Sciatic nerve (tissue), 2 donors: ENCODE results near the gene NTHL1. TPM values are rescaled to one million over a fixed set of nuclear protein-coding genes. Genes with fewer than 3 reads are reported as not detected.
A peak's percentile ranks its signal among the peaks of the same experiment; 100 is the strongest.
"Not testable (repeated sequence)": the region's sequence is repeated elsewhere in the genome, so short reads cannot be mapped to it uniquely, and the experiment has no call there.

Source experiments
- ATAC-seq: fragments of 200-7000 bp; cut with Tn5 transposase; one replicate; pipeline ENCODE4 v1.9.1; 2020; ENCODE audit warnings: mild to moderate bottlenecking, moderate library complexity
- DNase-seq: peaks from one replicate; pipeline ENCODE4 v3.0.0-alpha.2; 2020; ENCODE audit warnings: low spot score
- intact Hi-C: fragments of 100-400 bp; cut with DNase I; formaldehyde crosslinking; loops from one replicate; pipeline ENCODE4 v1.14.2; 2022
- total RNA-seq: library from RNA; stranded (reverse); fragmentation: NEBNext Ultra II Directional; extraction: Animal tissue kit (Norgen Biotek cat#: 25700); gene quantifications from one replicate; pipeline ENCODE4 v1.2.1, GENCODE V29; 2021
- donor health status: DM: no; HTN: no; CAD: no.
- donor health status: DM: no; HTN: no; CAD: no.

The NTHL1 gene
- total RNA-seq, 1 donor from 2014 or later = 21.8 TPM

DNA sequence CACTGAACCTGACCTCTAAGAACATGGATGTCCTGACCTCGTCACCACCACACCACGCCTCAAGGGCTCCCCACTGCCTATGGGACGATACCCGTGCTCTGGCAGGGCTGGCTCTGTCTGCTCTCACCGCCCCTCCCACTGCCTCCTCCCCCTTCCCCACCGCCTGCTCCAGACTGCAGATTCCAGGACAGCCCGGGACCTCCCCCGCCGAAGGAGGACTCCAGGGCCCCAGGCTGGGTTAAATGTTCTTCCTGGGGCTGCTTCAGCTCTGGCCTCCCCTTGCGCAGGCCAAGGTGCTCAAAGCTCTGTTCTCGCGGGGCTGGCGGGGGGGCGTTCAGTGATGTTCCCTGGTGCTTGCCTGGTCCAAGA, 24.9 kb downstream of the NTHL1 start:
- DNase-seq (no peak), ATAC-seq (peak; percentile 28)
- intact Hi-C loops = no loop called here

DNA sequence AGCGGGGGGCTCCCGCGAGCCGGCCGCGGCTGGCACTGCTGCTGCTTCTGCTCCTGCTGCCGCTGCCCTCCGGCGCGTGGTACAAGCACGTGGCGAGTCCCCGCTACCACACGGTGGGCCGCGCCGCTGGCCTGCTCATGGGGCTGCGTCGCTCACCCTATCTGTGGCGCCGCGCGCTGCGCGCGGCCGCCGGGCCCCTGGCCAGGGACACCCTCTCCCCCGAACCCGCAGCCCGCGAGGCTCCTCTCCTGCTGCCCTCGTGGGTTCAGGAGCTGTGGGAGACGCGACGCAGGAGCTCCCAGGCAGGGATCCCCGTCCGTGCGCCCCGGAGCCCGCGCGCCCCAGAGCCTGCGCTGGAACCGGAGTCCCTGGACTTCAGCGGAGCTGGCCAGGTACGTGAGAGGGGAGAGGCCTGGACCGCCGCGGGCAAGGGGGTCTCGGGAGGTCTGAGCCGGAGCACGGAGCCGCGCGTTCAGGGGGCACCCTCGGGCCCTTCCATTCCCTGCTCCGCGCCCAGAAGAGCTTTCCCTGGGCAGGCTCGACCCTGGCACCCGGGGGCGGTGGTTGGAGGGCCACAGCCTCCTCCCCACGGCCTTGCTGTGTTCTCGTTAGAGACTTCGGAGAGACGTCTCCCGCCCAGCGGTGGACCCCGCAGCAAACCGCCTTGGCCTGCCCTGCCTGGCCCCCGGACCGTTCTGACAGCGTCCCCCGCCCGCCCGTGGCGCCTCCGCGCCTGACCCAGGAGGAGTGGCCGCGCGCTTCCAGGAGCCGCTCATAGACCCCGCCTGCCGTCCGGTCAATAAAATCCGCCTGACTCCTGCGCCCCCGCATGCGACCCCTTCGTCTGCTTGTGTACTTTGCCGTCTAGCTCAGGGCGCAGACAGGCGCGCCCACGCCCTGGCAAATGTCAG, 27.5 kb downstream of the NTHL1 start:
- no peak for DNase-seq
- intact Hi-C loops = loop anchor here (1.0 kb wide), 1 partner anchor 233 kb away; no protein-coding TSS in a partner anchor

DNA sequence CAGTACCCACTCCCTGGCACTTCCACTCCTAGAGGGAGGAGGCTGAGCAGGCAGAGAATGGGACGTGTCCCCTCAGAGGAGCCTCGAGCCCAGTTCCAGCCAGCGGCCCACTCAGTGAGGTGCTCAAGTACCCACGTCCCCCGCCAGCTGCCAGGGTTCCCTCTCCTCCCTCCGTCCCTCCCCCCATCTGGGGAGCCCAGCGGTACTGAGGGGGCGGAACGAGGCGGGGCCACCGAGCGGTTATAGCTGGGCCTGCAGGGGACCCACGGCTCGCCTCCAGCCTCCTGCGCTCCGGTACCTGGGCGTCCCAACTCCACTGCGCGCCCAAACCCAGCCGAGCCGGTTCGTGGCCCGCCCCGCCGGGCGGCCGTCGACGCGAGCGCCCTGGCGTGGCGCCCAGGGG, 28.1 kb downstream of the NTHL1 start, which contains the start of gene NPW:
TSS of gene NPW (plus strand) at position 268 of the 403 bp plus-strand sequence.
- no peak for DNase-seq
- intact Hi-C loops = no loop called here
- no peak for ATAC-seq

More for the DNA sequence above, 27.5 kb downstream of the NTHL1 start:
- ATAC-seq = no peak

DNA sequence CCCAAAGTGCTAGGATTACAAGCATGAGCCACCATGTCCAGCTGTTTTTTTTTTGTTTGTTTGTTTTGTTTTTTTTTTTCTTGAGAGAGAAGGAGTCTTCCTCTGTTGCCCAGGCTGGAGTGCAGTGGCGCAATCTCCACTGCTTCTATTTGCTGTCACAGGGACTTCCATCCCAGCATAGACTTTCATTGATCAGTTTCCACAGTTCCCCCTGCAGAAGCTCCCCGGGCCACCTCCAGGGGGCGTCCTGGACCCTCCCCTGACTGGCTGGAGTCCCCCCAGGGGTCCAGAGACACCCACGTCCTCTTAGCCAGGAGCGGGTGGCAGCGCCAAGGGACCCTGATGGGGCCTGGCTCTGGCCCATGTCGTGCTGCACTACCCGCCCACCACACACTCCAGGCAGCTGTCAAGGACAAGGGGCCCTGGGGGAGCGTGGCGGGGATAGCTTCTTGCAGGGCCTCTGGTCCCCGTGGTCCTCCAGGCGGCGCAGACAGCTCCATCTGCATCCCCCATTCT, 31.2 kb downstream of the NTHL1 start:
- DNase-seq (no peak), ATAC-seq (no peak)
- intact Hi-C loops = no loop called here

DNA sequence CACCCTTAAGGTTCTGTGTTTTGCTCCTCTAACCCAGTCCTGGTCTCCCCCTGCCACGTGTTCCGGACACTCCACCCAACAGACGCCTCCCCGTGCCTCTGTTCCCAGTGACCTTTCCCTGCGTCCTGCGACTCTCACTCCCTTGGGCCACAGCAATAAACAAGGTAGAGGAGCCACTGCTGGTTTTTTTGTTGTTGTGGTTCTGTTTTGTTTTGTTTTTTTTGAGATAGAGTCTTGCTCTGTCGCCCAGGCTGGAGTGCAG, 31.8 kb downstream of the NTHL1 start:
- ATAC-seq = no peak
- no peak for DNase-seq

DNA sequence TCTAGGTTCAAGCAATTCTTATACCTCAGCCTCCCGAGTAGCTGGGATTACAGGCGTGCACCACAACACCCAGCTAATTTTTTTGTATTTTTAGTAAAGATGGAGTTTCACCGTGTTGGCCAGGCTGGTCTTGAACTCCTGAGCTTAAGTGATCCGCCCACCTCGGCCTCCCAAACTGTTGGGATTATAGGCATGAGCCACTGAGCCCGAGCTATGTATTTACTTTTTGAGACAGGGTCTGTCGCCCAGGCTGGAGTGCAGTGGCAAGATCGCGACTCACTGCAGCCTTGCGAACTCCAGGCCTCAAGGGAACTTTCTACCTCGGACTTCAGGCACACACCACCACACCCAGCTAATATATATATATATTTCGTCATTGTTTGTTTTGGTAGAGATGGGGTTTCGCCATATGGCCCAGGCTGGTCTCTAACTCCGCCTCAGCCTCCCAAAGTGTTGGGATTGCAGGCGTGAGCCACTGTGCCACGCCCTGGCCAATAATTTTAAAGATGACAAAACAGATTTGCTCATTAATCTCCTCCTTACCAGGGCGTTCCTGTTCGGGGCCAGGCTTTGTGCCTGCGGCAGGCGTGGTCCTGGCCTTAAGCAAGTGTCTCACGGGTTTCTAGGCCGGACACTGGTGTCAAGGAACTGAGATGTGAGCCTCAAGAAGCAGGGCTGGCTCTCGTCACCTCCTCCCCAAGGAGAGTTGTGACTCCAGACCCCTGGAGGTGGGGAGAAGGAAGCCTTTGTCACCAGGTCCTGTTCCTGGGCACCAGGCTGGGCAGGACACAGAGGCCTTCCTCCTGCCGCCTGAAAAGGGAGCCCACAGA, 32.3 kb downstream of the NTHL1 start:
- ATAC-seq = no peak
- DNase-seq = no peak
- intact Hi-C loops = no loop called here

More for the DNA sequence above, 31.8 kb downstream of the NTHL1 start:
- intact Hi-C loops = no loop called here

DNA sequence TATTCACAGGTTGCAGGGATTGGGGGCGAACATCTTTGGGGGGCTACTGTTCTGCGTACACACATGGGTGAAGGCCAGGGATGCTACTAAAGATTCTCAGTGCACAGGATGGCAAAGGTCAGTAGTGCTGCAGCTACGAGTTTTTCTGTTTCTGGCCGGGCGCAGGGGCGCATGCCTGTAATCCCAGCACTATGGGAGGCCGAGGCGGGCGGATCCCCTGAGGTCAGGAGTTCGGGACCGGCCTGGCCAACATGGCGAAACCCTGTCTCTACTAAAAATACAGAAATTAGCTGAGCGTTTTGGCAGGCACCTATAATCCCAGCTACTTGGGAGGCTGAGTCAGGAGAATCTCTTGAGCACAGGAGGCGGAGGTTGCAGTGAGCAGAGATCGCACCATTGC, 34.1 kb downstream of the NTHL1 start:
- no peak for ATAC-seq
- no peak for DNase-seq
- intact Hi-C loops = no loop called here

DNA sequence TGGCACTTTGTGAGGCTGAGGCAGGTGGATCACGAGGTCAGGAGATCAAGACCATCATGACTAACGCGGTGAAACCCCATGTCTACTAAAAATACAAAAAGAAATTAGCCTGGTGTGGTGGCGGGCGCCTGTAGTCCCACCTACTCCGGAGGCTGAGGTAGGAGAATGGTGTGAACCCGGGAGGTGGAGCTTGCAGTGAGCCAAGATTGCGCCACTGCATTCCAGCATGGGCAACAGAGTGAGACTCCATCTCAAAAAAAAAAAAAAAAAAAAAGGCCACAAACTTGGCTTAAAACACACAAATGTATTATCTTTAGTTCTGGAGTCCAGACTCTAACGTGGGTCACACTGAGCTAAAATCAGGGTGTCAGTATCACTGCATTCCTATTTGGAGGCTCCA, 35.9 kb downstream of the NTHL1 start:
- intact Hi-C loops, ATAC-seq, DNase-seq: not testable (repeated sequence)

DNA sequence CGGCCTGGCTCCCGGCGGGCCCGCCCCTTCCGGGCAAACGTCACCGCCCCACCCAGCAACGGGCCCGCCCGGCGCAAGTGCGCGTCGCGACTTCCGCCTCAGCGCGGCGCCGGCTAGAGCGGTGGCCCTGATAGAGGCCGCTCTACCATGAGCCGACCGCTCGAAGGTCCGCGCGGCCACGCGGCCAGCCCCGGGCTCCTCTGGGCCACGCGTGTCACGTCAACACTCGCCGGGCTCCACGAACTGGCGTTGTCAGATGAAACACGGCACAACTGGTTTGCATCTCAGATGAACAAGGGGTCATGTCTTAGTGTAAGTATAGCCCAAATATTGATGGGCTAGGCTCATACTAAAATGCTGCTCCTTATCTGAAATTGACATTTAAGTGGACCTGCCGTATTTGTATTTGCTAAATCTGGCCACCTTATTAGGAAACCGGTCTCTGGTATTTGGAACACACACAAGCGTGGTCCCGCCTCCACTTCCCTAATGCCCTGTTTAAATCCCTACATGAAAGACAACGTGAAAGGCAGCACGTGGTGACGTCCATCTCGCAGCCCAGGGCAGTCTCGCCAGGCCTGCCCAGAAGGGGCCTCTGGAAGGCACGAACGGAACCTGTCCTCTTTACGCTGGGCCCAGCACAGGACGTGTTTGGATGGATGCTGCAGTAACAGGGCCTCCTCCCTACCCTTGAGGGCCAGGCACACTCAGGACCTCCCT, 37.7 kb downstream of the NTHL1 start, which contains the start of gene ZNF598:
TSS of gene ZNF598 (minus strand) at position 31 of the 720 bp plus-strand sequence.
- ATAC-seq (peak; percentile 95), DNase-seq (peak; percentile 89)
- intact Hi-C loops = loop anchor here (5.0 kb wide), 1 partner anchor 247 kb away; no protein-coding TSS in a partner anchor

DNA sequence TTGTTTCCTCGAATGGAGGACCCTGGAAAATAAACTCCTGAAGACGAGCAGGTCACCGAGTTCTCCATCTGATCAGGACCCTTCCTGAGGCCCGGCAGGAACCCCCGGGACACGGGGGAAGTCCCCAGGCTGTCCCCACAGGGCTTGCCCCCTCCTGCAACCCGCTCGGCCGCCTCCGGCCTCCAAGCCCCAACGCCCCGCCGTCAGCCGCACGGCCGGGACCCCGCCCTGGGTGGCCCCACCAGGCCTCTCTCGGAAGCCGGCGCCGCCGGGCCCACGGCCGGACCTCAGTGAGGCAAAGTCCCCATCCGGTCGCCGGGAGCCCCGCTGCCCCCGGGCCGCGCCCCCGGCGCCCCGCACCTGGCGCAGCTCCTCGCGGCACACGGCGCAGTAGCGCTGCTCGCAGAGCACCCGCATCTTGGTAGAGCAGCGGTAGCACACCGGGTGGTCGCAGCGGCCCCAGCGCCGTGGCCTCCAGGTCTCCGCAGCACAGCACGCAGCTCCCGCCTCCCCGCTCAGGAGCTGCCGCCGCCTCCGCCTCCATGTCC, 38.4 kb downstream of the NTHL1 start:
- intact Hi-C loops = loop anchor here (5.0 kb wide), 1 partner anchor 248 kb away; no protein-coding TSS in a partner anchor
- peak; percentile 68 for DNase-seq
- ATAC-seq = no peak

DNA sequence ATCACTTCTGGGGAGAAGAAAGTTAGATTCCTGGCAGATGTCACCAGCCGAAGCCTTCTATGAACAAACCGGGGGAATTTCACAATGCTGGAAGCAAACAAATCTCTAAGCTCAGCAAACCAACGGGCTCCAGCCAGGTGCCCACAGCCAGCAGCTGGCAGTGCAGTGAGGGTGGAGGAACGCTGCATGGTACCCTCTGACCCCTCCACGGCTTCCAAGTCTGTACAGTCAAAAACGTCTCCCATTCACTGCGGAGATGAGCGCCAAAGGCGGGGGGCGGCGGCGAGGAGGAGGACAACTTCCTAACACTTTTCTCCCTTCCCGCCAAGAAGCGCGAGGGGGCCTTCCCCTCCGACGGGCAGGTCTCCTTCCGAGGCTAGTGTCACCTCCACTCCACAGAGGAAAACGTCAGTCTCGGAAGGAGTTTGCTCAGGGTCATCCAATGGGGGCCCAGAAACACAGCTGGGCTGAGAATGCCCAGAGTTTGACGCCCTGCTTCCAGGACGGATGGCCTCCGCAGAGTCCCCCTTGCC, 38.9 kb downstream of the NTHL1 start:
- DNase-seq = peak; percentile 67
- intact Hi-C loops = loop anchor here (5.0 kb wide), 1 partner anchor 249 kb away; no protein-coding TSS in a partner anchor
- ATAC-seq = no peak

DNA sequence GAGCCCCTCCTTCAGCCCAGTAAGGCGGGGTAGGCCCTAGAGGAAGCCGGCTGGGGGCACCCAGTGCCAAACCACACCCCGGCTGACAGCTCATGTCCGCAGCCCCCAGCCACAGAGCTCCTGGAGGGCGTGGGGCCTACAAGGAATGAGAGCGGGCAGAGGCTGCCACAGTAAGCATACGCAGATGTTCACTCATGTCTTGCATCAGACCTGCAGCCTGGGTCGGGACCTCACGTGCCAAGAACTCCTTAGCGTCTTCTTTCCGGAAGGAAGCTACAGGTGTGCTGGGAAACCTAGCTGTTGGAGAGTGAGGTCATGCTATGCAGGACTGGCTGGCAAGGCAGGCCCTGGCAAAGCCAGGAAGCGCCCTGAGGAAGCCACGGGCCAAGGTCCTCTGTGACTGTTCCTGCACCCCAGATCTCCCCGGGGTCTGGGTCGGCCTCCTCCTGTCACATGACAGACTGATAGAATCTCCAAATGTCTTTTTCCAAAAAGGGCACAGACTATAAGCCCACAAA, 39.6 kb downstream of the NTHL1 start:
- peak; percentile 3 for ATAC-seq
- no peak for DNase-seq

DNA sequence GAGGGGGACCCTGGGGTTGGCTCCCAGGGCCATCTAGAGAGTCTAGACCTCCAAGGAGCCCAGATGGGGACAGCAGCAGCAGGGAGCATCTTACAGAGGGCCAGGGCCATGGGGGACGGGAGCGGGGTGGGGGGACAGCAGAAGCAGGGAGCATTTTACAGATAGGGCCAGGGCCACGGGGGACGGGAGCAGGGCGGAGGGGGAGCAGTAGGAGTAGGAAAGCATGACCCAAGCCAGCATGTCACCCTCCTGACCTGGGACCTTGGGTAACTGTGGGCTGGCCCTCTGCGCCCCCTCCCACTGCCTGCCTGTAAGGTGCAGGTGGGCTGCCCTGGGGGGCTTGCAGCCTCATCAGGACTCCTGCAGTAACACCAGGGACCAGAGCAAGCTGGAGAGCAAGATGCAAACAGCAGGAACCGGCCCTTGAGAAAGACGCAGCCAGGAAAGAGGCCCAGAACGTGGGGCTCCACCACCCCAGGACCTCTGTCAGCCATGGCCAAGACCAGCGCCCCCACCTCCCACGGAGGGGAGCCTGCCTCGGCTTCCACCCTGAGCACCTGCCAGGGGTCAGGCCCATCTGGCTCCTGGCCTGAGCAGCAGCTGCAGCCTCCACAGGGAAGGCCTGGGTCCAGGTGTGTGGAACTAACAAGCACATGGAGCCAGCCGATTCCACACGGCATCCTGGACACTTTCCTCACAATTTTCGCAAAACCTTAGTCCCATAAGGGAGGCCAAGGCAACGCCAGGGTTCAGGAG, 40.4 kb downstream of the NTHL1 start:
- intact Hi-C loops = loop anchor here (5.0 kb wide), 1 partner anchor 250 kb away; no protein-coding TSS in a partner anchor
- no peak for DNase-seq
- no peak for ATAC-seq

More for the DNA sequence above, 39.6 kb downstream of the NTHL1 start:
- intact Hi-C loops = loop anchor here (5.0 kb wide), 1 partner anchor 249 kb away; no protein-coding TSS in a partner anchor

DNA sequence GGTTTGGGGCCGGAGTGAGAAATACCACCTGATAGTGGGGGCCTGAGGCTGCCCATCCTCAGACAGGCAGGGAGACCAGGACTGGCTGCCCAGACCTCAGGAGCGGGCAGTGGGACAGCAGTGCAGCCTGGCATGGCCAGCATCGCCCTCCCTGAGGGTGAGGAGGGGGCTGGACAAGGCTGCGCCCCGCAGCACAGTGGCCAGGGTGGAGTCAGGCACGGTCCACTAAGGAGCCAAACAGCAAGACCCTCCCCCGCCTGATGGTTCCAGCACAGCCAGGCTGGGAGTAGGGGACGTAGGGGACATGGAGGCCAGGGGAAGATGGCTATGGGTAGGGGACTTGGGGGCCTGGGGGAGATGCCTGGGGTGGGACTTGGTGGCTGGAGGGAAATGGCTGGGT, 41.3 kb downstream of the NTHL1 start:
- ATAC-seq (no peak), DNase-seq (no peak)
- intact Hi-C loops = loop anchor here (5.0 kb wide), 1 partner anchor 251 kb away; no protein-coding TSS in a partner anchor

DNA sequence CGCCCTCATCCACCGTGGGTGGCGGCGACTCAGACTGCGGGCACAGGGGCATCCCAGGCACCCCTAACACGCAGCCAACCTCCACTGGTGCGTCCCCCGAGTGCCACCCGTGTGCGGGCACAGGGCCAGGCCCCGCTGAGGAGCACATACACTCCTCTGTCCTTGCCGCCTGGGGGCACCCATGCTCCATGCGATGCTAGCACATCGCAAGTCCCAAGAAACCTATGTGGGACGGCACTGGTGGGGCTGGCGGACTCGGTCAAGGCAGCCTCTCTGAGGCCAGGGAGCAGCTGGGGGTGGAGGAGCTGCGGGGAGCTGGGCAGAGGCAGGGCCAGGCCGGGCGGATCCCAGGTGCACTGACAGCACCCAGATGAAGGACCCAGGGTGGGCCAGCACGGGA, 42.0 kb downstream of the NTHL1 start:
- no peak for ATAC-seq
- intact Hi-C loops = loop anchor here (5.0 kb wide), 1 partner anchor 252 kb away; no protein-coding TSS in a partner anchor
- DNase-seq = peak; percentile 72

DNA sequence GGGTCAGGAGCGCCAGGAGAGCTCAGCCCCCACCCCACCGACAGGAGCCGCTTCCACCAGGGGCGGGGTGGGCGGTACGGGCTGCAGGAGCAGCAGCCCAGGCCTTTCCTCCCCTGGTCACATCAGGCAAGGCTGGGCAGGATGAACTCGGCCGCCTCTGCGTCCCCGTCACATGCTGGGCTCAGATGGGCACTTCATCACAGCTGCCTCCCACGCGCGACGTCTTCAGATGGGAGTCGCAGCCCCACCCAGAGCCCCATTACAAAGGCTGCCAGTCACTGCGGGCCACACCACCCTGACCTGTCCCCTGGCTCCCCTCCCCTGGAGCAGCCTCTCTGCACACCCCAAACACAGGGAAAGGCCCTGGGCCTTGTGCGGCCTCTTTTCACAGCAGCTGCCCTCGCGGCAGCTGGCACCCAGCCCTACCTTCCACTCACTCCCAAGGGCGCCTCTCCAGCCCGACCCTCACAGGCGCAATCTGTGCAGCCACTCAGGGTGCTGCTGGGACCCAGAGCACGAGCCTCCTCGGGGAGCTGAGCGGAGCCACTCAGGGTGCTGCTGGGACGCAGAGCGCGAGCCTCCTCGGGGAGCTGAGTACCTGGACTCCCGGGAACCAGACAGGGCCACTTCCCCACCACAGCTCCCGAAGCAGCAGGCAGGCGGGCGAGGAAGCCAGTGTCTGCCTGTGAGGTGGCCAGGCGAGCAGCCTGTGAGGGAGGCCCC, 42.7 kb downstream of the NTHL1 start:
- intact Hi-C loops = loop anchor here (5.0 kb wide), 1 partner anchor 252 kb away; no protein-coding TSS in a partner anchor
- ATAC-seq (peak; percentile 3), DNase-seq (no peak)
